Stomach (tissue), 9 donors: ENCODE data around the gene MAST4. TPM values are rescaled to one million over a fixed set of nuclear protein-coding genes. Genes with fewer than 3 reads are reported as not detected.

Experiments
- DNase-seq, 2 donors: peaks; one replicate each; pipeline versions ENCODE4 v3.0.0 to v3.0.0-alpha.2; 2013 to 2019
- H3K27ac ChIP-seq, 5 donors: fragments of 200-600 bp in 4 of 5; sonication (generic) in 4 of 5; one replicate each; pipeline ENCODE4 v1.5.1; 2013 to 2019; ENCODE audit warnings: mild to moderate bottlenecking in 1 of 5, moderate library complexity in 1 of 5
- H3K27me3 ChIP-seq, 3 donors: fragments of 200-600 bp; sonication (generic); one replicate each; pipeline ENCODE4 v1.5.1; 2017 to 2019; ENCODE audit warnings: mixed run types in 1 of 3
- H3K36me3 ChIP-seq, 4 donors: fragments of 200-600 bp; sonication (generic); 1 replicate in 3 of 4; 2 replicates in 1 of 4; pipeline ENCODE4 v1.5.1; 2016 to 2019
- H3K4me1 ChIP-seq, 4 donors: fragments of 200-600 bp; sonication (generic); one replicate each; pipeline ENCODE4 v1.5.1; 2016 to 2019
- H3K4me3 ChIP-seq, 4 donors: fragments of 200-600 bp; sonication (generic) in 3 of 4; one replicate each; pipeline ENCODE4 v1.5.1; 2016 to 2019; ENCODE audit warnings: mild to moderate bottlenecking in 1 of 4
- H3K9me3 ChIP-seq, 4 donors: fragments of 200-600 bp; sonication (generic); one replicate each; pipeline ENCODE4 v1.5.1; 2016 to 2019
- EP300 ChIP-seq: sonication (generic); formaldehyde crosslinking; IDR thresholded peaks from one replicate; pipeline ENCODE4 v1.6.1; 2017; ENCODE audit warnings: antibody characterized with exemption
- POLR2A ChIP-seq, 4 donors: fragments of 450-650 bp; IDR thresholded peaks; one replicate each; pipeline ENCODE4 v1.6.1; 2016; ENCODE audit warnings: antibody characterized with exemption in 4 of 4, control low read depth in 2 of 4, mild to moderate bottlenecking in 1 of 4, moderate library complexity in 1 of 4
- POLR2AphosphoS5 ChIP-seq, 3 donors: sonication (generic); formaldehyde crosslinking; IDR thresholded peaks; one replicate each; pipeline ENCODE4 v1.6.1; 2016; ENCODE audit warnings: antibody characterized with exemption in 3 of 3
- WGBS, 5 donors: extraction: QIAGEN DNeasy Blood & Tissue Kit in 3 of 5; methylation state at CpG; one replicate each; pipeline versions ENCODE4 v1.1.5 to v1.1.7; 2013 to 2018; 5-methylcytosine and 5-hydroxymethylcytosine counted together
- intact Hi-C: fragments of 100-400 bp; cut with DNase I; formaldehyde crosslinking; loops from one replicate; pipeline ENCODE4 v1.15.1; 2023; ENCODE audit warnings: low total_unique reads
- polyA plus RNA-seq, 3 donors: library from polyadenylated mRNA; stranded (reverse); fragments of 200-250 nt; gene quantifications; one replicate each; pipeline ENCODE4 v1.2.3, GENCODE V29; 2013
- total RNA-seq, 5 donors: library from RNA; depleted of rRNA; stranded (reverse); fragments of >200 nt; gene quantifications; one replicate each; pipeline versions ENCODE4 v1.1.0 to v1.2.3, GENCODE V29; 2014 to 2016
- TF ChIP-seq, protein P1 (sequence below), 7 experiments: fragments of 450-650 bp in 4 of 7; fragments of 200-600 bp in 3 of 7; sonication (generic) in 3 of 7; IDR thresholded peaks; one replicate each; pipeline ENCODE4 v1.5.1; 2016 to 2019; ENCODE audit warnings: antibody characterized with exemption in 7 of 7, control low read depth in 2 of 7, mild to moderate bottlenecking in 1 of 7
- donor health status: healthy with polysubstance abuse.
- donor health status: Bipolar disorder and iron deficiency.
- donor health status: healthy.

MAST4 gene
- total and polyA plus RNA-seq, 8 donors = 1.5 to 52.5 (median 32.1) TPM

DNA sequence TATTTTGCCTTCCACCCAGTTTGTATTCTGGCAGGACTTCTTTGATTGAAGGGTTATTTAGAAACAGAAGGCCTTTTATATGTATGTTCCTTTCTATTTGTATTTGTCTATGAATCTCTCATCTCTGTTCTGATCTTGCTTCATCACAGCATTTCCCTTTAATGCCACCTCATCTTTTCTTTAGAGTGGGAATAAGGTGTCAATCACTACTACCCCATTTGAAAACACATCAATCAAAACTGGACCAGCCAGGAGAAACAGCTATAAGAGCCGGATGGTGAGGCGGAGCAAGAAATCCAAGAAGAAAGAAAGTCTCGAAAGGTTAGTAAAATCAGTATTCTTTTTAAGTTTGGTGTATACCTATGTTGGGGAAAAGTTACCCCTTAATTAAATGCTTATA is 564.1 kb downstream of the MAST4 start:
- Histone ChIP-seq H3K36me3 (peaks cover 25 to 59% (median 49%) of the 10 kb centered on the region in 4 donors), H3K4me1 (peaks cover 0 to 18% (median 5%) of the 10 kb centered on the region in 4 donors), H3K9me3 (no peaks in the 10 kb centered on the region), H3K27me3 (no peaks in the 10 kb centered on the region), H3K4me3 (no peak overlapping the region), H3K27ac (peak overlapping the region in 2 of 5 donors; percentile 16 to 36)
- DNase-seq = no peak
- WGBS, 5 donors = 76 to 89% (median 79%) methylated on average over 3 of the region's 3 CpGs
- TF ChIP-seq POLR2AphosphoS5 (IDR thresholded peaks at IDR 0.05) (no peak), POLR2A (IDR thresholded peaks at IDR 0.05) (no peak), EP300 (no peak)
- TF ChIP-seq, protein P1, sequence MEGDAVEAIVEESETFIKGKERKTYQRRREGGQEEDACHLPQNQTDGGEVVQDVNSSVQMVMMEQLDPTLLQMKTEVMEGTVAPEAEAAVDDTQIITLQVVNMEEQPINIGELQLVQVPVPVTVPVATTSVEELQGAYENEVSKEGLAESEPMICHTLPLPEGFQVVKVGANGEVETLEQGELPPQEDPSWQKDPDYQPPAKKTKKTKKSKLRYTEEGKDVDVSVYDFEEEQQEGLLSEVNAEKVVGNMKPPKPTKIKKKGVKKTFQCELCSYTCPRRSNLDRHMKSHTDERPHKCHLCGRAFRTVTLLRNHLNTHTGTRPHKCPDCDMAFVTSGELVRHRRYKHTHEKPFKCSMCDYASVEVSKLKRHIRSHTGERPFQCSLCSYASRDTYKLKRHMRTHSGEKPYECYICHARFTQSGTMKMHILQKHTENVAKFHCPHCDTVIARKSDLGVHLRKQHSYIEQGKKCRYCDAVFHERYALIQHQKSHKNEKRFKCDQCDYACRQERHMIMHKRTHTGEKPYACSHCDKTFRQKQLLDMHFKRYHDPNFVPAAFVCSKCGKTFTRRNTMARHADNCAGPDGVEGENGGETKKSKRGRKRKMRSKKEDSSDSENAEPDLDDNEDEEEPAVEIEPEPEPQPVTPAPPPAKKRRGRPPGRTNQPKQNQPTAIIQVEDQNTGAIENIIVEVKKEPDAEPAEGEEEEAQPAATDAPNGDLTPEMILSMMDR (IDR thresholded peaks at IDR 0.05) = no peak
- intact Hi-C loops = loop anchor here (5.0 kb wide), 1 partner anchor 47 kb away; no protein-coding TSS in a partner anchor

DNA sequence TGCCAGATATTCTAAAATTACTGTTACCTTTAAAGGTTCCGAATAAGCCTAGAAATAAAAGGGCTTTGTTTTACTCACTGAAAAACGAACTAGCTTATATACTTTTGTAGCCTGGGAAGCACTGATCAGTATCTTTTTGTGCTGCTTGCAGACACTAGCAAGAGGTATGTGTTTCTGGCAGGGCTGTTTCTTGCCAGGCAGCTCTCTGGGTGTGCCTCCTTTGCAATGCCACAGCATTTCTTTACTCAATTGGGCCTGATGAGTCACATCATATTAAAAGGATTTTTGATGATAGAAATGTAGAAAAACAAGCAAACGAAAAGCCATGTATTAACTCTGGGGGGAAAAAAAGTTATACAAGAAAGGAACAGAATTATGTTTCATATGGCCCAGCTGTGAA is 564.8 kb downstream of the MAST4 start:
- peaks cover 25 to 59% (median 50%) of the 10 kb centered on the region in 4 donors for H3K36me3 ChIP-seq
- no peaks in the 10 kb centered on the region for H3K9me3 ChIP-seq
- H3K4me3 ChIP-seq = no peak overlapping the region
- H3K27ac ChIP-seq = peak overlapping the region in 3 of 5 donors; percentile 6 to 36 (median 16)
- H3K27me3 ChIP-seq = no peaks in the 10 kb centered on the region
- intact Hi-C loops = loop anchor here (5.0 kb wide), 1 partner anchor 46 kb away; no protein-coding TSS in a partner anchor
- H3K4me1 ChIP-seq = peaks cover 0 to 25% (median 10%) of the 10 kb centered on the region in 4 donors
- TF ChIP-seq POLR2A (IDR thresholded peaks at IDR 0.05) (no peak), POLR2AphosphoS5 (IDR thresholded peaks at IDR 0.05) (no peak), EP300 (no peak)
- TF ChIP-seq, protein P1 (IDR thresholded peaks at IDR 0.05) = no peak
- WGBS, 5 donors = 22 to 43% (median 34%) methylated on average over 3 of the region's 3 CpGs
- DNase-seq = peak in 1 of 2 donors; percentile 67

DNA sequence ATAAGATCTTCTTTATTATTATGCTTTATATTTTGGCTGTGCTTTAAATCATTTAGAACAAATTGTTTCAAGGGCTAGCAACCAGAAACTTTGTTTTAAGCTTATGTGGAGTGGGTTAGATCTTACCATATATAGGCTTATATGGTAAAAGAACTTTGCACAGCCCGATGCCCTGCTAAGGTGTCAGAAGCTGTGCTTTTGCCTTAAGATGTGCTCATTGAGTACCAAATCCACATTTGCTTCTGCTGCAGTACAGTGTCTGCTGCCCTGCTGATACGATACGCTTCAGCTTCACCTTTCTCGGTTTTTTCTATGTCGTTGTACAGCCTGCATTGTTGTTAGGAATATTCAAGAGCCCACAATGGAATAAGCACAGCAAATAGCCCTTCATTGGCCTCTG is 565.6 kb downstream of the MAST4 start:
- intact Hi-C loops = loop anchor here (5.0 kb wide), 1 partner anchor 46 kb away; no protein-coding TSS in a partner anchor
- Histone ChIP-seq H3K4me1 (peaks cover 4 to 32% (median 18%) of the 10 kb centered on the region in 4 donors), H3K27me3 (no peaks in the 10 kb centered on the region), H3K36me3 (peaks cover 25 to 53% (median 45%) of the 10 kb centered on the region in 4 donors), H3K9me3 (no peaks in the 10 kb centered on the region), H3K27ac (peak overlapping the region in 1 of 5 donors; percentile 16), H3K4me3 (no peak overlapping the region)
- WGBS, 5 donors = 77 to 86% (median 82%) methylated on average over 5 of the region's 5 CpGs
- TF ChIP-seq EP300 = no peak
- TF ChIP-seq, protein P1 (IDR thresholded peaks at IDR 0.05) = no peak
- no peak for TF ChIP-seq POLR2A (IDR thresholded peaks at IDR 0.05)
- no peak for TF ChIP-seq POLR2AphosphoS5 (IDR thresholded peaks at IDR 0.05)
- no peak for DNase-seq

DNA sequence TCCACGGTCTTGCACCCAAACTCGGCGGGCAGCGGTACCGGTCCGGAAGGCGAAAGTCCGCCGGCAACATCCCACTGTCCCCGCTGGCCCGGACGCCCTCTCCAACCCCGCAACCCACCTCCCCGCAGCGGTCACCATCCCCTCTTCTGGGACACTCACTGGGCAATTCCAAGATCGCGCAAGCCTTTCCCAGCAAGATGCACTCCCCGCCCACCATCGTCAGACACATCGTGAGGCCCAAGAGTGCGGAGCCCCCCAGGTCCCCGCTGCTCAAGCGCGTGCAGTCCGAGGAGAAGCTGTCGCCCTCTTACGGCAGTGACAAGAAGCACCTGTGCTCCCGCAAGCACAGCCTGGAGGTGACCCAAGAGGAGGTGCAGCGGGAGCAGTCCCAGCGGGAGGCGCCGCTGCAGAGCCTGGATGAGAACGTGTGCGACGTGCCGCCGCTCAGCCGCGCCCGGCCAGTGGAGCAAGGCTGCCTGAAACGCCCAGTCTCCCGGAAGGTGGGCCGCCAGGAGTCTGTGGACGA is 567.1 kb downstream of the MAST4 start:
- WGBS, 5 donors = 94 to 99% (median 97%) methylated on average over 36 to 44 of the region's 44 CpGs
- Histone ChIP-seq H3K4me3 (no peak overlapping the region), H3K27me3 (no peaks in the 10 kb centered on the region), H3K36me3 (peaks cover 25 to 48% (median 44%) of the 10 kb centered on the region in 4 donors), H3K4me1 (peaks cover 5 to 34% (median 19%) of the 10 kb centered on the region in 4 donors), H3K27ac (no peak overlapping the region), H3K9me3 (no peaks in the 10 kb centered on the region)
- TF ChIP-seq POLR2AphosphoS5 (IDR thresholded peaks at IDR 0.05) = no peak
- no peak for TF ChIP-seq EP300
- TF ChIP-seq POLR2A (IDR thresholded peaks at IDR 0.05) = no peak
- TF ChIP-seq, protein P1 (IDR thresholded peaks at IDR 0.05) = no peak
- DNase-seq = no peak
- intact Hi-C loops = loop anchor here (5.0 kb wide), 1 partner anchor 44 kb away; no protein-coding TSS in a partner anchor
